Measurements from ENCODE around the gene PIANP.
A peak's percentile ranks its signal among the peaks of the same experiment; 100 is the strongest.

Gene PIANP

GRCh38 chr12:6672143-6672542 is 28.5 kb downstream of the PIANP start:
- DNase-seq (ENCODE audit: low read depth, low spot score): no peak

GRCh38 chr12:6667559-6668210 is 32.9 kb downstream of the PIANP start:
- no peak for DNase-seq (ENCODE audit: low read depth, low spot score)

- no peak for DNase-seq (ENCODE audit: low read depth, low spot score)
These were observed 34.4 kb downstream of the PIANP start for GRCh38 chr12:6666211-6666610.

GRCh38 chr12:6664902-6665301 is 35.7 kb downstream of the PIANP start:
- no peak for DNase-seq (ENCODE audit: low read depth, low spot score)

GRCh38 chr12:6662906-6663742 is 37.5 kb downstream of the PIANP start, which contains the start of gene ING4:
ING4 (minus strand) TSS chr12:6663119; CDS start chr12:6663101, 18 bp downstream.
- DNase-seq (ENCODE audit: low read depth, low spot score): peak; percentile 94

- no peak for DNase-seq (ENCODE audit: low read depth, low spot score)
These were observed 38.1 kb downstream of the PIANP start for GRCh38 chr12:6662602-6662905.

- no peak for DNase-seq (ENCODE audit: low read depth, low spot score)
These were observed 46.6 kb downstream of the PIANP start for GRCh38 chr12:6653987-6654386.

- DNase-seq (ENCODE audit: low read depth, low spot score): no peak
These were observed 47.3 kb downstream of the PIANP start for GRCh38 chr12:6653342-6653741.

GRCh38 chr12:6652391-6652790 is 48.2 kb downstream of the PIANP start:
- DNase-seq (ENCODE audit: low read depth, low spot score): no peak

- no peak for DNase-seq (ENCODE audit: low read depth, low spot score)
These were observed 49.8 kb downstream of the PIANP start for GRCh38 chr12:6650832-6651231.

GRCh38 chr12:6647083-6647604 is 53.5 kb downstream of the PIANP start, which contains the start of gene ACRBP:
ACRBP (minus strand) TSS chr12:6647432; CDS start chr12:6647366, 66 bp downstream.
- no peak for DNase-seq (ENCODE audit: low read depth, low spot score)

GRCh38 chr12:6646276-6647082 is 54.1 kb downstream of the PIANP start:
- no peak for DNase-seq (ENCODE audit: low read depth, low spot score)

- DNase-seq (ENCODE audit: low read depth, low spot score): no peak
These were observed 55.7 kb downstream of the PIANP start for GRCh38 chr12:6644903-6645302.

GRCh38 chr12:6644257-6644596 is 56.4 kb downstream of the PIANP start:
- no peak for DNase-seq (ENCODE audit: low read depth, low spot score)

Measured in activated CD4-positive, CD25-positive, alpha-beta regulatory T cell treated with anti-CD3 and anti-CD28 coated beads, Interleukin-2, amount 50 U/mL, for 16 hours (primary cell).